ENCODE measurements around the gene UNC45A.

DNA sequence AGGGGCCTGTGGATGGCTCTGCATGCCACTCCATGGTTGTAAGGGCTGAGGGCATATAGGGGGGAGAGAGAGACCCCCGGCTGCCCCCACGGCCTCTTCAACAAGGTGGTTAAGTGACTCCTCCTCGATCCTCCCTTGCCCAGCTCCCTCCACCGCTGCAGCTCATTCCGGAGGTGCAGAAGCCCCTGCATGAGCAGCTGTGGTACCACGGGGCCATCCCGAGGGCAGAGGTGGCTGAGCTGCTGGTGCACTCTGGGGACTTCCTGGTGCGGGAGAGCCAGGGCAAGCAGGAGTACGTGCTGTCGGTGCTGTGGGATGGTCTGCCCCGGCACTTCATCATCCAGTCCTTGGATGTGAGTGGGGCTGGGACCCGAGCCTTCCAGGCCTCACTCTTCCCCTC is 44.2 kb upstream of the UNC45A start:
- TF ChIP-seq, protein P1, sequence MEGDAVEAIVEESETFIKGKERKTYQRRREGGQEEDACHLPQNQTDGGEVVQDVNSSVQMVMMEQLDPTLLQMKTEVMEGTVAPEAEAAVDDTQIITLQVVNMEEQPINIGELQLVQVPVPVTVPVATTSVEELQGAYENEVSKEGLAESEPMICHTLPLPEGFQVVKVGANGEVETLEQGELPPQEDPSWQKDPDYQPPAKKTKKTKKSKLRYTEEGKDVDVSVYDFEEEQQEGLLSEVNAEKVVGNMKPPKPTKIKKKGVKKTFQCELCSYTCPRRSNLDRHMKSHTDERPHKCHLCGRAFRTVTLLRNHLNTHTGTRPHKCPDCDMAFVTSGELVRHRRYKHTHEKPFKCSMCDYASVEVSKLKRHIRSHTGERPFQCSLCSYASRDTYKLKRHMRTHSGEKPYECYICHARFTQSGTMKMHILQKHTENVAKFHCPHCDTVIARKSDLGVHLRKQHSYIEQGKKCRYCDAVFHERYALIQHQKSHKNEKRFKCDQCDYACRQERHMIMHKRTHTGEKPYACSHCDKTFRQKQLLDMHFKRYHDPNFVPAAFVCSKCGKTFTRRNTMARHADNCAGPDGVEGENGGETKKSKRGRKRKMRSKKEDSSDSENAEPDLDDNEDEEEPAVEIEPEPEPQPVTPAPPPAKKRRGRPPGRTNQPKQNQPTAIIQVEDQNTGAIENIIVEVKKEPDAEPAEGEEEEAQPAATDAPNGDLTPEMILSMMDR (conservative IDR thresholded peaks at IDR 0.05; ENCODE audit: low read depth, low read length), result no peak
- TF ChIP-seq, protein P2, sequence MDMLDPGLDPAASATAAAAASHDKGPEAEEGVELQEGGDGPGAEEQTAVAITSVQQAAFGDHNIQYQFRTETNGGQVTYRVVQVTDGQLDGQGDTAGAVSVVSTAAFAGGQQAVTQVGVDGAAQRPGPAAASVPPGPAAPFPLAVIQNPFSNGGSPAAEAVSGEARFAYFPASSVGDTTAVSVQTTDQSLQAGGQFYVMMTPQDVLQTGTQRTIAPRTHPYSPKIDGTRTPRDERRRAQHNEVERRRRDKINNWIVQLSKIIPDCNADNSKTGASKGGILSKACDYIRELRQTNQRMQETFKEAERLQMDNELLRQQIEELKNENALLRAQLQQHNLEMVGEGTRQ (IDR thresholded peaks at IDR 0.05; ENCODE audit: low read depth, low read length), result no peak
- TF ChIP-seq RCOR1 (IDR thresholded peaks at IDR 0.05; ENCODE audit: insufficient replicate concordance, low read length) (no peak), MAFK (IDR thresholded peaks at IDR 0.05; ENCODE audit: low read depth, low read length) (no peak), POLR2A (IDR thresholded peaks at IDR 0.05; ENCODE audit: low read depth, low read length) (no peak), RAD21 (IDR thresholded peaks at IDR 0.05; ENCODE audit: low read length) (no peak), RFX5 (IDR thresholded peaks at IDR 0.05; ENCODE audit: low read depth, low read length) (no peak), CHD1 (IDR thresholded peaks at IDR 0.05; ENCODE audit: low read depth, low read length) (no peak), CEBPB (IDR thresholded peaks at IDR 0.05; ENCODE audit: low read depth, low read length) (no peak), MXI1 (IDR thresholded peaks at IDR 0.05; ENCODE audit: borderline replicate concordance, low read depth, low read length) (no peak), BHLHE40 (IDR thresholded peaks at IDR 0.05; ENCODE audit: low read depth, low read length) (no peak), FOS (IDR thresholded peaks at IDR 0.05; ENCODE audit: low read depth, low read length) (no peak)
- TF ChIP-seq, protein P3, sequence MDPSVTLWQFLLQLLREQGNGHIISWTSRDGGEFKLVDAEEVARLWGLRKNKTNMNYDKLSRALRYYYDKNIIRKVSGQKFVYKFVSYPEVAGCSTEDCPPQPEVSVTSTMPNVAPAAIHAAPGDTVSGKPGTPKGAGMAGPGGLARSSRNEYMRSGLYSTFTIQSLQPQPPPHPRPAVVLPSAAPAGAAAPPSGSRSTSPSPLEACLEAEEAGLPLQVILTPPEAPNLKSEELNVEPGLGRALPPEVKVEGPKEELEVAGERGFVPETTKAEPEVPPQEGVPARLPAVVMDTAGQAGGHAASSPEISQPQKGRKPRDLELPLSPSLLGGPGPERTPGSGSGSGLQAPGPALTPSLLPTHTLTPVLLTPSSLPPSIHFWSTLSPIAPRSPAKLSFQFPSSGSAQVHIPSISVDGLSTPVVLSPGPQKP (IDR thresholded peaks at IDR 0.05; ENCODE audit: borderline replicate concordance, low read depth, low read length), result no peak

Measured in IMR-90 (cell line).